ENCODE data around the gene SP6.
A peak's percentile ranks its signal among the peaks of the same experiment; 100 is the strongest.

Gene SP6

GRCh38 chr17:47850692-47851573, at the start of gene SP6:
Gene SP6 (minus strand): TSS chr17:47851163. CDS start chr17:47848429, 2,734 bp downstream.
- peak; percentile 71 for DNase-seq

- no peak for DNase-seq
Measured at GRCh38 chr17:47899643-47900042, 48.7 kb upstream of the SP6 start.

- DNase-seq: no peak
Measured at GRCh38 chr17:47898241-47898640, 47.3 kb upstream of the SP6 start.

- no peak for DNase-seq
Measured at GRCh38 chr17:47897561-47897960, 46.6 kb upstream of the SP6 start.

- no peak for DNase-seq
Measured at GRCh38 chr17:47896672-47897490, 45.9 kb upstream of the SP6 start.

- peak; percentile 98 for DNase-seq
Measured at GRCh38 chr17:47895856-47896671, 45.1 kb upstream of the SP6 start, which contains the start of gene SP2. Gene SP2 (plus strand): TSS chr17:47896236. CDS start chr17:47896287, 51 bp downstream.

- DNase-seq: no peak
Measured at GRCh38 chr17:47895347-47895855, 44.4 kb upstream of the SP6 start.

GRCh38 chr17:47894498-47895346, 43.8 kb upstream of the SP6 start:
- DNase-seq: no peak

GRCh38 chr17:47891545-47892088, 40.7 kb upstream of the SP6 start:
- no peak for DNase-seq

GRCh38 chr17:47889734-47890529, 39.0 kb upstream of the SP6 start:
- DNase-seq: peak; percentile 64

- DNase-seq: no peak
Measured at GRCh38 chr17:47888293-47888692, 37.3 kb upstream of the SP6 start.

GRCh38 chr17:47884905-47885730, 34.2 kb upstream of the SP6 start:
- no peak for DNase-seq

GRCh38 chr17:47884427-47884740, 33.4 kb upstream of the SP6 start:
- DNase-seq: no peak

- DNase-seq: peak; percentile 64
Measured at GRCh38 chr17:47883589-47884426, 32.8 kb upstream of the SP6 start.

GRCh38 chr17:47882695-47883588, 32.0 kb upstream of the SP6 start:
- no peak for DNase-seq

GRCh38 chr17:47882247-47882646, 31.3 kb upstream of the SP6 start:
- DNase-seq: no peak

- no peak for DNase-seq
Measured at GRCh38 chr17:47879776-47880454, 29.0 kb upstream of the SP6 start.

Measured in NCI-H1105 (cell line).